Body of pancreas (tissue), 4 donors: Measurements from ENCODE around the gene ASTN2. TPM values are rescaled to one million over a fixed set of nuclear protein-coding genes. Genes with fewer than 3 reads are reported as not detected.

ENCODE experiments used
- ATAC-seq: fragments of 150-250 bp; one replicate; pipeline ENCODE4 v1.9.1; 2016
- DNase-seq, 4 donors: peaks; one replicate each; pipeline ENCODE4 v3.0.0-alpha.2; 2019
- H3K27ac ChIP-seq, 4 donors: fragments of 200-600 bp; sonication (generic); 1 replicate in 3 of 4; 2 replicates in 1 of 4; pipeline versions ENCODE4 v1.5.1 to v1.6.1; 2016 to 2019; ENCODE audit warnings: mild to moderate bottlenecking in 1 of 4, mixed read lengths in 1 of 4, moderate library complexity in 1 of 4
- H3K27me3 ChIP-seq, 2 donors: fragments of 200-600 bp; sonication (generic); one replicate each; pipeline ENCODE4 v1.6.0; 2016; ENCODE audit warnings: mild to moderate bottlenecking in 1 of 2
- H3K36me3 ChIP-seq, 2 donors: fragments of 200-600 bp; sonication (generic); replicated peaks in 1 of 2; 2 replicates each; pipeline ENCODE4 v1.5.1; 2016; ENCODE audit warnings: low read depth in 2 of 2; ENCODE audit not compliant: insufficient read depth in 1 of 2
- H3K4me1 ChIP-seq: fragments of 200-600 bp; sonication (generic); one replicate; pipeline ENCODE4 v1.6.0; 2016
- H3K4me3 ChIP-seq, 2 donors: fragments of 200-600 bp; sonication (generic); 1 replicate in 1 of 2; 2 replicates in 1 of 2; pipeline ENCODE4 v1.5.1; 2016 to 2019
- H3K9me3 ChIP-seq, 3 donors: fragments of 200-600 bp; sonication (generic); 1 replicate in 2 of 3; 2 replicates in 1 of 3; pipeline ENCODE4 v1.5.1; 2016
- CTCF ChIP-seq, 7 experiments: fragments of 450-650 bp in 4 of 7; fragments of 200-600 bp in 3 of 7; sonication (generic) in 3 of 7; IDR thresholded peaks; one replicate each; pipeline ENCODE4 v1.5.1; 2016 to 2019; ENCODE audit warnings: antibody characterized with exemption in 7 of 7
- POLR2A ChIP-seq, 3 donors: fragments of 450-650 bp; IDR thresholded peaks; one replicate each; pipeline ENCODE4 v1.6.1; 2016; ENCODE audit warnings: antibody characterized with exemption in 3 of 3, mild to moderate bottlenecking in 2 of 3
- whole genome bisulfite sequencing, 2 donors: methylation state at CpG; one replicate each; pipeline ENCODE4 v1.1.5; 2017; 5-methylcytosine and 5-hydroxymethylcytosine counted together
- intact Hi-C: fragments of 100-400 bp; cut with DNase I; formaldehyde crosslinking; loops from one replicate; pipeline ENCODE4 v1.15.1; 2023
- total RNA-seq, 2 donors: library from RNA; depleted of rRNA; stranded (reverse); fragments of >200 nt; gene quantifications; one replicate each; pipeline ENCODE4 v1.1.0, GENCODE V29; 2016

ASTN2 gene
- total RNA-seq, 2 donors from 2014 or later = 8.2 to 9.6 TPM

GRCh38 chr9:116608064-116608463, 806.8 kb downstream of the ASTN2 start:
- no peak for DNase-seq
- Histone ChIP-seq H3K27ac (no peak overlapping the region), H3K27me3 (no peaks in the 10 kb centered on the region), H3K36me3 (peaks cover 0 to 4% of the 10 kb centered on the region in 2 donors), H3K4me3 (no peak overlapping the region), H3K9me3 (no peaks in the 10 kb centered on the region), H3K4me1 (no peaks in the 10 kb centered on the region)
- 95% methylated on average over 1 of the region's 1 CpG for WGBS, 2 donors
- intact Hi-C loops = no loop called here
- ATAC-seq = no peak
- no peak for TF ChIP-seq CTCF (IDR thresholded peaks at IDR 0.05)
- TF ChIP-seq POLR2A (IDR thresholded peaks at IDR 0.05) = no peak

- no peak overlapping the region for H3K4me3 ChIP-seq
- peak in 1 of 4 donors; percentile 18 for DNase-seq
Measured at GRCh38 chr9:116605904-116606341, 808.9 kb downstream of the ASTN2 start.

GRCh38 chr9:116605060-116605459, 809.8 kb downstream of the ASTN2 start:
- DNase-seq (no peak), ATAC-seq (no peak)
- Histone ChIP-seq H3K36me3 (peaks cover 0 to 2% of the 10 kb centered on the region in 2 donors), H3K27me3 (no peaks in the 10 kb centered on the region), H3K9me3 (no peaks in the 10 kb centered on the region), H3K4me1 (no peaks in the 10 kb centered on the region), H3K27ac (no peak overlapping the region), H3K4me3 (no peak overlapping the region)
- TF ChIP-seq CTCF (IDR thresholded peaks at IDR 0.05) (no peak), POLR2A (IDR thresholded peaks at IDR 0.05) (no peak)
- intact Hi-C loops = no loop called here
- WGBS, 2 donors = 91 to 95% methylated on average over 3 of the region's 3 CpGs

More at GRCh38 chr9:116605904-116606341, 808.9 kb downstream of the ASTN2 start:
- 86 to 95% methylated on average over 10 of the region's 10 CpGs for WGBS, 2 donors
- peaks cover 0 to 4% of the 10 kb centered on the region in 2 donors for H3K36me3 ChIP-seq
- ATAC-seq = no peak
- H3K27ac ChIP-seq = no peak overlapping the region
- intact Hi-C loops = no loop called here
- no peaks in the 10 kb centered on the region for H3K9me3 ChIP-seq
- H3K4me1 ChIP-seq = no peaks in the 10 kb centered on the region
- no peaks in the 10 kb centered on the region for H3K27me3 ChIP-seq
- TF ChIP-seq POLR2A (IDR thresholded peaks at IDR 0.05) (no peak), CTCF (IDR thresholded peaks at IDR 0.05) (no peak)

GRCh38 chr9:116604251-116604650, 810.6 kb downstream of the ASTN2 start:
- DNase-seq (no peak), ATAC-seq (no peak)
- Histone ChIP-seq H3K9me3 (no peaks in the 10 kb centered on the region), H3K4me1 (no peaks in the 10 kb centered on the region), H3K36me3 (no peaks in the 10 kb centered on the region), H3K4me3 (no peak overlapping the region), H3K27ac (no peak overlapping the region), H3K27me3 (no peaks in the 10 kb centered on the region)
- intact Hi-C loops = no loop called here
- no peak for TF ChIP-seq CTCF (IDR thresholded peaks at IDR 0.05)
- TF ChIP-seq POLR2A (IDR thresholded peaks at IDR 0.05) = no peak
- WGBS, 2 donors = 94 to 100% methylated on average over 2 of the region's 2 CpGs

- Histone ChIP-seq H3K36me3 (no peaks in the 10 kb centered on the region), H3K27me3 (no peaks in the 10 kb centered on the region), H3K4me1 (no peaks in the 10 kb centered on the region), H3K27ac (no peak overlapping the region), H3K9me3 (no peaks in the 10 kb centered on the region), H3K4me3 (no peak overlapping the region)
- intact Hi-C loops = no loop called here
- TF ChIP-seq CTCF (IDR thresholded peaks at IDR 0.05) (no peak), POLR2A (IDR thresholded peaks at IDR 0.05) (no peak)
- DNase-seq (no peak), ATAC-seq (no peak)
- WGBS, 2 donors = 74% methylated on average over 2 of the region's 2 CpGs
Measured at GRCh38 chr9:116599342-116599884, 815.4 kb downstream of the ASTN2 start.
